ENCODE measurements around the gene PET100. TPM values are rescaled to one million over a fixed set of nuclear protein-coding genes. Genes with fewer than 3 reads are reported as not detected.

Gene PET100
- total RNA-seq, 1 experiment from 2014 or later = 126 TPM

DNA sequence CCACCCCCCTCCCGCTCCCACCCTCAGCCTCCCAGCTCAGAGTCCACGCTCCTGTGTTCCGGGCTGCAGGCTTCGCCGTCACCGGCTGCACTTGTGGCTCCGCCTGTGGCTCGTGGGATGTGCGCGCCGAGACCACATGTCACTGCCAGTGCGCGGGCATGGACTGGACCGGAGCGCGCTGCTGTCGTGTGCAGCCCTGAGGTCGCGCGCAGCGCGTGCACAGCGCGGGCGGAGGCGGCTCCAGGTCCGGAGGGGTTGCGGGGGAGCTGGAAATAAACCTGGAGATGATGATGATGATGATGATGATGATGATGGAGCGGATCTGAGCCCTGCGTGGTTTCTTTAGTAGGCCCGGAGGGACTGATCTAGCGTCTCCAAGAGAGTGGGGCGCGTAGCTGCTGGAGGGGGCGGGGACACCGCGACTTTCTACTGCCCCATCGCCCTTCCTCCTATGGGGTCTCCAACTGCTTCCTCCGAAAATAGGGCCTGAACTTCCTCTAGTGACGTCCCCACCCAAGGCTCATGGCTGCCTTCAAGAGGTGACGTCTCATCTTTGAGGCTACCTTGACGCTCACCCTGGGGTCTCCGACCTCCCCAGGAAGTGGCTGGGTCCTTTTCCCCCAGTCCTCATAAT lies 40.7 kb downstream of the PET100 start:
- H3K4me2 ChIP-seq (ENCODE audit: low read length) = no peak overlapping the region
- POLR2A ChIA-PET = no interaction called here
- no peaks in the 10 kb centered on the region for H3K36me3 ChIP-seq (ENCODE audit: control insufficient read depth in 1 of 2, insufficient read depth in 2 of 2, low read length in 2 of 2)
- H3K4me1 ChIP-seq (ENCODE audit: control insufficient read depth in 1 of 2, insufficient read depth in 2 of 2, low read length in 2 of 2) = peaks cover 3 to 10% of the 10 kb centered on the region in 2 experiments; a peak in 3 of 4 replicates
- TF ChIP-seq, protein P1, sequence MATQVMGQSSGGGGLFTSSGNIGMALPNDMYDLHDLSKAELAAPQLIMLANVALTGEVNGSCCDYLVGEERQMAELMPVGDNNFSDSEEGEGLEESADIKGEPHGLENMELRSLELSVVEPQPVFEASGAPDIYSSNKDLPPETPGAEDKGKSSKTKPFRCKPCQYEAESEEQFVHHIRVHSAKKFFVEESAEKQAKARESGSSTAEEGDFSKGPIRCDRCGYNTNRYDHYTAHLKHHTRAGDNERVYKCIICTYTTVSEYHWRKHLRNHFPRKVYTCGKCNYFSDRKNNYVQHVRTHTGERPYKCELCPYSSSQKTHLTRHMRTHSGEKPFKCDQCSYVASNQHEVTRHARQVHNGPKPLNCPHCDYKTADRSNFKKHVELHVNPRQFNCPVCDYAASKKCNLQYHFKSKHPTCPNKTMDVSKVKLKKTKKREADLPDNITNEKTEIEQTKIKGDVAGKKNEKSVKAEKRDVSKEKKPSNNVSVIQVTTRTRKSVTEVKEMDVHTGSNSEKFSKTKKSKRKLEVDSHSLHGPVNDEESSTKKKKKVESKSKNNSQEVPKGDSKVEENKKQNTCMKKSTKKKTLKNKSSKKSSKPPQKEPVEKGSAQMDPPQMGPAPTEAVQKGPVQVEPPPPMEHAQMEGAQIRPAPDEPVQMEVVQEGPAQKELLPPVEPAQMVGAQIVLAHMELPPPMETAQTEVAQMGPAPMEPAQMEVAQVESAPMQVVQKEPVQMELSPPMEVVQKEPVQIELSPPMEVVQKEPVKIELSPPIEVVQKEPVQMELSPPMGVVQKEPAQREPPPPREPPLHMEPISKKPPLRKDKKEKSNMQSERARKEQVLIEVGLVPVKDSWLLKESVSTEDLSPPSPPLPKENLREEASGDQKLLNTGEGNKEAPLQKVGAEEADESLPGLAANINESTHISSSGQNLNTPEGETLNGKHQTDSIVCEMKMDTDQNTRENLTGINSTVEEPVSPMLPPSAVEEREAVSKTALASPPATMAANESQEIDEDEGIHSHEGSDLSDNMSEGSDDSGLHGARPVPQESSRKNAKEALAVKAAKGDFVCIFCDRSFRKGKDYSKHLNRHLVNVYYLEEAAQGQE (IDR thresholded peaks at IDR 0.05; ENCODE audit: low read depth) = no peak
- TF ChIP-seq, protein P2, sequence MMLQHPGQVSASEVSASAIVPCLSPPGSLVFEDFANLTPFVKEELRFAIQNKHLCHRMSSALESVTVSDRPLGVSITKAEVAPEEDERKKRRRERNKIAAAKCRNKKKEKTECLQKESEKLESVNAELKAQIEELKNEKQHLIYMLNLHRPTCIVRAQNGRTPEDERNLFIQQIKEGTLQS (IDR thresholded peaks at IDR 0.05) = no peak
- TF ChIP-seq ZNF274 (IDR thresholded peaks at IDR 0.05; ENCODE audit: low read depth, low read length) = no peak
- H3K9ac ChIP-seq (ENCODE audit: low read length) = no peak overlapping the region
- no peak for ATAC-seq
- RAD21 ChIA-PET (ENCODE audit: low non-redundant PET in 1 of 2, low total read pairs in 2 of 2, uncharacterized antibody in 2 of 2, unreplicated experiment in 2 of 2) = no interaction called here
- BruUV-seq (replicated peaks) = no TSS peak
- DNase-seq (ENCODE audit: low read depth, low spot score) = no peak
- no peaks in the 10 kb centered on the region for H3K9me2 ChIP-seq (ENCODE audit: insufficient read depth)
- no peak overlapping the region for H3K27ac ChIP-seq (ENCODE audit: low read depth, low read length)
- H3K9me3 ChIP-seq (ENCODE audit: control insufficient read depth in 1 of 2, insufficient read depth in 1 of 2, low read depth in 1 of 2, low read length in 2 of 2) = peaks cover 0 to 3% of the 10 kb centered on the region in 2 experiments; a peak in 1 of 4 replicates
- no peak overlapping the region for H2AFZ ChIP-seq (ENCODE audit: low read depth, low read length, poor library complexity, severe bottlenecking)
- H3K4me3 ChIP-seq (replicated peaks in 1 of 2; ENCODE audit: low read depth in 1 of 2, low read length in 2 of 2) = no peak overlapping the region
- CTCF ChIA-PET = interaction anchor here (1.0 to 2.3 kb wide), 2 partner anchors 10 to 11 kb away, joined by 4 to 12 read pairs; partner anchors contain the start of gene TRAPPC5
- no peaks in the 10 kb centered on the region for H3K79me2 ChIP-seq (ENCODE audit: insufficient read depth, low read length)
- intact Hi-C loops (cut with micrococcal nuclease) = no loop called here
- no peaks in the 10 kb centered on the region for H4K20me1 ChIP-seq (ENCODE audit: insufficient read depth)
- no peaks in the 10 kb centered on the region for H3K27me3 ChIP-seq (ENCODE audit: insufficient read depth, low read length)

DNA sequence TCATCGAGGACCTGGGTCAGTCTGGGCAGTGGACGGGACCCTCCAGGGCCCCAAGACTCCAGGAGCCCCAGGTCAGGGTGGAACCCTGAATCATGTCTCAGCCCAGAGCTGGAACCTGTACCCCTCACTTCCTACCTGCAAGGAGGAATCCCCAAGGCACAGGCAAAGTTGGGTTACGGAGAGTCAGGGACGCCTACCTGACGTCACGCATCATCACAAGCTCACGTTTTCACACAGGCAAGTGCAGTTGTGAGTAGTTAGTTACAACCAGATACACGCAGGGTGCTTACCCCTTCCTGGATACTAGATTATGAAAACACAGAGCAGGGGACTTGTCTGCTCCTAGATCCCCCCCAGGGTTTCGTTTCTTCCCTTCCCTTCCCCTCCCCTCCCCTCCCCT lies 41.2 kb downstream of the PET100 start:
- RAD21 ChIA-PET (ENCODE audit: low non-redundant PET in 1 of 2, low total read pairs in 2 of 2, uncharacterized antibody in 2 of 2, unreplicated experiment in 2 of 2) = no interaction called here
- Histone ChIP-seq H3K9me2 (ENCODE audit: insufficient read depth) (no peaks in the 10 kb centered on the region), H3K27me3 (ENCODE audit: insufficient read depth, low read length) (no peaks in the 10 kb centered on the region), H3K4me2 (ENCODE audit: low read length) (no peak overlapping the region), H3K36me3 (ENCODE audit: control insufficient read depth in 1 of 2, insufficient read depth in 2 of 2, low read length in 2 of 2) (no peaks in the 10 kb centered on the region), H3K9me3 (ENCODE audit: control insufficient read depth in 1 of 2, insufficient read depth in 1 of 2, low read depth in 1 of 2, low read length in 2 of 2) (peaks cover 0 to 3% of the 10 kb centered on the region in 2 experiments; a peak in 1 of 4 replicates), H2AFZ (ENCODE audit: low read depth, low read length, poor library complexity, severe bottlenecking) (no peak overlapping the region), H3K4me1 (ENCODE audit: control insufficient read depth in 1 of 2, insufficient read depth in 2 of 2, low read length in 2 of 2) (peaks cover 3 to 10% of the 10 kb centered on the region in 2 experiments; a peak in 3 of 4 replicates), H3K4me3 (replicated peaks in 1 of 2; ENCODE audit: low read depth in 1 of 2, low read length in 2 of 2) (no peak overlapping the region), H4K20me1 (ENCODE audit: insufficient read depth) (no peaks in the 10 kb centered on the region), H3K27ac (ENCODE audit: low read depth, low read length) (no peak overlapping the region), H3K79me2 (ENCODE audit: insufficient read depth, low read length) (no peaks in the 10 kb centered on the region), H3K9ac (ENCODE audit: low read length) (no peak overlapping the region)
- no peak for ATAC-seq
- no peak for DNase-seq (ENCODE audit: low read depth, low spot score)
- intact Hi-C loops (cut with micrococcal nuclease) = no loop called here
- BruUV-seq (replicated peaks) = no TSS peak
- CTCF ChIA-PET = interaction anchor here (1.0 kb wide), 1 partner anchor 10 kb away, joined by 4 read pairs; the partner anchor contains the start of gene TRAPPC5
- TF ChIP-seq YY1 (IDR thresholded peaks at IDR 0.05; ENCODE audit: extremely low read depth, insufficient replicate concordance, low read depth, low read length) (no peak), CBX3 (IDR thresholded peaks at IDR 0.05; ENCODE audit: low read depth) (no peak), ELF1 (IDR thresholded peaks at IDR 0.05; ENCODE audit: borderline replicate concordance, low read depth) (no peak), SRF (IDR thresholded peaks at IDR 0.05; ENCODE audit: low read depth) (no peak)
- POLR2A ChIA-PET = no interaction called here
